COLO829 (cell line): Measurements from ENCODE around the gene NKAIN1.
"Not testable (repeated sequence)": the region's sequence is repeated elsewhere in the genome, so short reads cannot be mapped to it uniquely, and the experiment has no call there.

ENCODE experiments used
- DNase-seq: peaks from one replicate; pipeline ENCODE4 v3.0.0; 2012; ENCODE audit warnings: low spot score

NKAIN1 gene

GRCh38 chr1:31153423-31153822 is 86.3 kb downstream of the NKAIN1 start:
- no peak for DNase-seq

GRCh38 chr1:31152181-31152795 is 87.4 kb downstream of the NKAIN1 start:
- DNase-seq: peak; percentile 9

DNA sequence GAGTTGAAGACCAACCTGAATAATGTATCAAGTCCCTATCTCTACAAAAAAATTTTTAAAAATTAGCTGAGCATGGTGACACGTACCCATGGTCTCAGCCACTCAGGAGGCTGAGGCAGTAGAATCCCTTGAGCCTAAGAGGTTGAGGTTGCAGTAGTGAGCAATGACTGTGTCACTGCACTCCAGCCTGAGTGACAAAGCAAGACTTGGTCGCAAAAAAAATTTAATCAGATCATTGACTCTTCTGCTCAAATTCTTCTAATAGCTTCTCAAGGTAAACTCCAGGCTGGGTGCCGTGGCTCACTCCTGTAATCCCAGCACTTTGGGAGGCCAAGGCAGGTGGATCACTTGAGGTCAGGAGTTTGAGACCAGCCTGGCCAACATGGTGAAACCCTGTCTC is 88.3 kb downstream of the NKAIN1 start:
- no peak for DNase-seq

GRCh38 chr1:31148409-31148808 is 91.3 kb downstream of the NKAIN1 start:
- no peak for DNase-seq

GRCh38 chr1:31145648-31146047 is 94.0 kb downstream of the NKAIN1 start:
- DNase-seq: no peak

DNA sequence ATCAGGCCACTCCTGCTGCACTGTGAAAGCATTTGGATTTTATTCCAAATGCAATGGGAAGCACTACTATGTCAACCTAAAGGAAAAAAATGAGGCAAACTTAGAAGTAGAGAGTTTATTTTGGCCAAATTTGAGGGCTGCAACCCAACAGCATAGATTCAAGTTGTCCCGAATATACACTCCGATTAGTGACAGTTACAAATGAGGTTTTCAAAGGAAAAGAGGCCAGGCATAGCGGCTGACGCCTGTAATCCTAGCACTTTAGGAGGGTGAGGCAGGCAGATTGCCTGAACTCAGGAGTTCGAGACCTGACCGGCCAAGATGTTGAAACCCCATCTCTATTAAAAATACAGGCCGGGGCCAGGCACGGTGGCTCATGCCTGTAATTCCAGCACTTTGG is 95.2 kb downstream of the NKAIN1 start:
- DNase-seq: no peak

DNA sequence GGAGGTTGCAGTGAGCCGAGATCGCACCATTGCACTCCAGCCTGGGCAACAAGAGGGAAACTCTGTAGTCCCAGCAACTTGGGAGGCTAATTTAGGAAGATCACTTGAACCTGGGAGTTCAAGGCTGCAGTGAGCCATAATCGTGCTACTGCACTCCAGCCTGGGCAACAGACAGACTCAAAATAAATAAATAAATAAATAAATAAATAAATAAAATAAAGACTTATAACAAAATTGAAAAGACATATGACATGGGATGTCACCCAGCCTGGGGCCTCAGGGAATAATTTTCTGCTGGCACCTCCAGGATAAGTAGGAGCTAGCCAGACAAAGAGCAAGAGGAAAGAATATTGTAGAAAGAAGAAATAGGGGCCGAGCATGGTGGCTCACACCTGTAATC is 96.2 kb downstream of the NKAIN1 start:
- DNase-seq: no peak

DNA sequence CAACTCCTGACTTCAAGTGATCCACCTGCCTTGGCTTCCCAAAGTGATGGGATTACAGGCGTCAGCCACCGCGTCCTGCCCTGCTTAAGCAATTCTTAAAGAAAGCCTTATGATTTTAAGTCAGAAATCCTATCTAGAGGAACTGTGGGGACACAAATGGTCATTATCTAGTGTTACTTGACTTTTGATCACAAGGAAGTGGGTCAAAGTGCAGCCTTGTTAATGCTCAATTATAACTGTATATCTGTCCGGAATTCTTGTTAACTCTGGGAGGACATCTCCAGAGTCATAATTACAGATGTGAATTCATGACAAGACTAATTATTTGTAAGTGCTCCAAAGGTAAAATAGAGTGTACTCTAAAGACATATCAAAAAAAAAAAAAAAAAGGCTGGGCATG is 97.3 kb downstream of the NKAIN1 start:
- no peak for DNase-seq

DNA sequence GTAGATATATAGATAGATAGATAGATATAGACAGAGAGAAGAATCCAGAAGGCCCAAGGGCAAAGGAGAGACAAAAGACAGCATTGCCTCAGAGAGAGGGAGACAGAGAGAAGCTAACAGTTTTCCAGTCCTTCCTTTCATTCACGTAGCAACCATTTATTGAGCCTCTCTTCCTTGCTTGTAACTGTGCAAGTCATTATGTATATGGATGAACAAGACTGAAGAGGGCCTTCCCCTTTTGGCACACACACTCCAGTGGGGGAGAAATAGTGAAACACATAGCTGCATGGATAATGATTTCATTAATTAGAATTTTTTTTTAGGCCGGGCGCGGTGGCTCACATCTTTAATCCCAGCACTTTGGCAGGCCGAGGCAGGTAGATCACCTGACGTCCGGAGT is 99.4 kb downstream of the NKAIN1 start:
- no peak for DNase-seq

- DNase-seq: not testable (repeated sequence)
Measured at GRCh38 chr1:31138797-31139521, 100.7 kb downstream of the NKAIN1 start.

GRCh38 chr1:31137873-31138272 is 101.8 kb downstream of the NKAIN1 start:
- DNase-seq: not testable (repeated sequence)

DNA sequence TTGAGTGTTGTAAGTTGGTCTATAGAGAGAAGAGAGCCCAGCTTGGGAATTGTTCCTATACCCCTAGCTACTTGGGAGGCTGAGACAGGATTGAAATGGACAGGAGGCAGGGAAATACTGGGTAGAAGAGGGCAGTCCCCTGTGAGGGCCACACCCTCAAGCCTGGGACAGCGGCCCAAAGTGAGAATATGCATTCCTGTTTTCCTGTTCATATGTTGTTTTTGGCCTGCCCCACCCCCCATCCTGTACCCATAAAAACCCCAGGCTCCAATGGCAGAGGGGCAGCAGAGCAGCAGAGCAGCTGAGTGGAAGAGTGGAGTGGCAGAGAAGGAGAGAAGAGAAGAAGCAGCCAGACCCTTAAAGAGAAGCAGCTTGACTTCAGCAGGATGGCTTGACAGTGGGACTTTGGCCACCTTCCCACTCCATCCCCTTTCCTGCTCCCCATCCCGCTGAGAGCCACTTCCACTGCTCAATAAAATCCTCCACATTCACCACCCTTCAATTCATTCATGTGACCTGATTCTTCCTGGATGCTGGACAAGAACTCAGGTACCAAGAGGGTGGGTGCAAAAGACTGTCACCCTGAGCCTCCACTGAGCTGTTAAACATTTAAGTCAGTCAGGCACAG is 103.6 kb downstream of the NKAIN1 start:
- DNase-seq: no peak

DNA sequence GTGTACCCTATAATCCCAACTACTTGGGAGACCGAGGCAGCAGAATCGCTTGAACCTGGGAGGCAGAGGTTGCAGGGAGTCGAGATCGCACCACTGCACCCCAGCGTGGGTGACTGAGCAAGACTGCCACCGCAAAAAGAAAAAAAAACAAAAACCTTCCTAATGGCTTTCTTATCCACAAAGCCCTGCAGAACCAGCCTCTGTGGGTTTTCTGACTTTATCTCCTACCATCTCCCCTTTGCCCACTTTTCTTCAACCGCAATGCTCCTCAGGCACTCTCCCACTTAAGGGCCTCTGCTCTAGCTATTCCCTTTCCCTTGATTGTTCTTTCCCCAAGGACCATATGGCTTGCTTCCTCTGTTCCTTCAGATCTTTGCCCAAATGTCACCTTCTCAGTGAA is 106.3 kb downstream of the NKAIN1 start:
- no peak for DNase-seq
